HL-60 (cell line): ENCODE measurements around the gene MAP1LC3A.

Experiments used
- DNase-seq, 2 experiments: peaks; one replicate each; pipeline ENCODE4 v3.0.0-alpha.2; 2010 to 2020; ENCODE audit warnings: low read depth in 1 of 2, low spot score in 1 of 2
- H3K27ac ChIP-seq: fragments of 250-450 bp; sonication (Bioruptor Pico); replicated peaks from 2 replicates; pipeline ENCODE4 v1.5.1; 2020; ENCODE audit warnings: mild to moderate bottlenecking, moderate library complexity
- H3K27me3 ChIP-seq: fragments of 250-450 bp; sonication (Bioruptor Pico); 2 replicates; pipeline ENCODE4 v1.5.1; 2021; ENCODE audit warnings: mild to moderate bottlenecking, moderate library complexity; ENCODE audit not compliant: insufficient read depth, poor library complexity, severe bottlenecking
- H3K4me3 ChIP-seq: replicated peaks from 2 replicates; pipeline ENCODE4 v1.5.1; 2011; ENCODE audit warnings: mild to moderate bottlenecking, control low read depth, low read length; ENCODE audit not compliant: insufficient read depth
- GABPA ChIP-seq: IDR thresholded peaks from 2 replicates; pipeline ENCODE4 v1.6.1; 2012; ENCODE audit warnings: low read depth
- POLR2AphosphoS5 ChIP-seq: IDR thresholded peaks from 2 replicates; pipeline ENCODE4 v1.6.1; 2012; ENCODE audit warnings: low read depth
- REST ChIP-seq: IDR thresholded peaks from 2 replicates; pipeline ENCODE4 v1.6.1; 2012; ENCODE audit warnings: low read depth; ENCODE audit not compliant: insufficient replicate concordance
- SPI1 ChIP-seq: IDR thresholded peaks from 2 replicates; pipeline ENCODE4 v1.6.1; 2012; ENCODE audit warnings: low read depth, mild to moderate bottlenecking, borderline replicate concordance
- TF ChIP-seq, protein P1 (sequence below): IDR thresholded peaks from one replicate; pipeline ENCODE4 v1.5.1; 2011; ENCODE audit warnings: low read length, control low read depth, inconsistent platforms; ENCODE audit not compliant: insufficient read depth

Gene MAP1LC3A

DNA sequence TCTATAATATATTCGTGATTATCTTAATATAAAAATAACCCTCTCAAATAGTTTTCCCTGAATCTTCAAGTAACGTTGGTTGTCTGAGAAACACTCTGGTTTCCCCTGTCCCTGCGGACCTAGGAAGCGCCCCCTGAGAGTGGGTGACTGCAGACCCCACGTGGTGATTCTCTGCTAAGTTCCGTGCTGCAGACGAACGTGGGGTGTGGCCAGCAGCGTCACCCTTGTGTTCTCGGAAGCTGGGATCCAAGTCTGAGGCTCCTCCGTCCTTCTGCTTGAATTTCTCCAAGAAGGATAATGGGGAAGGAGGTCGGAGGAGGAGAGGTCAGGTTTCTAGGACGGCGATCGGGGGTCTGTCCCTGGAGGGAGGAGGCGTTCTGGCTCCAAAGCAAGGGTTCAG, 16.6 kb upstream of the MAP1LC3A start:
- TF ChIP-seq, protein P1, sequence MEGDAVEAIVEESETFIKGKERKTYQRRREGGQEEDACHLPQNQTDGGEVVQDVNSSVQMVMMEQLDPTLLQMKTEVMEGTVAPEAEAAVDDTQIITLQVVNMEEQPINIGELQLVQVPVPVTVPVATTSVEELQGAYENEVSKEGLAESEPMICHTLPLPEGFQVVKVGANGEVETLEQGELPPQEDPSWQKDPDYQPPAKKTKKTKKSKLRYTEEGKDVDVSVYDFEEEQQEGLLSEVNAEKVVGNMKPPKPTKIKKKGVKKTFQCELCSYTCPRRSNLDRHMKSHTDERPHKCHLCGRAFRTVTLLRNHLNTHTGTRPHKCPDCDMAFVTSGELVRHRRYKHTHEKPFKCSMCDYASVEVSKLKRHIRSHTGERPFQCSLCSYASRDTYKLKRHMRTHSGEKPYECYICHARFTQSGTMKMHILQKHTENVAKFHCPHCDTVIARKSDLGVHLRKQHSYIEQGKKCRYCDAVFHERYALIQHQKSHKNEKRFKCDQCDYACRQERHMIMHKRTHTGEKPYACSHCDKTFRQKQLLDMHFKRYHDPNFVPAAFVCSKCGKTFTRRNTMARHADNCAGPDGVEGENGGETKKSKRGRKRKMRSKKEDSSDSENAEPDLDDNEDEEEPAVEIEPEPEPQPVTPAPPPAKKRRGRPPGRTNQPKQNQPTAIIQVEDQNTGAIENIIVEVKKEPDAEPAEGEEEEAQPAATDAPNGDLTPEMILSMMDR = no peak
- no peak for TF ChIP-seq SPI1
- no peak for TF ChIP-seq GABPA
- TF ChIP-seq POLR2AphosphoS5 = no peak
- TF ChIP-seq REST = no peak
- H3K27ac ChIP-seq = no peak overlapping the region
- H3K4me3 ChIP-seq = no peak overlapping the region
- DNase-seq = no peak
- no peaks in the 10 kb centered on the region for H3K27me3 ChIP-seq

GRCh38 chr20:34542439-34542838, 16.1 kb upstream of the MAP1LC3A start:
- Histone ChIP-seq H3K27ac (no peak overlapping the region), H3K4me3 (no peak overlapping the region), H3K27me3 (no peaks in the 10 kb centered on the region)
- DNase-seq = no peak
- TF ChIP-seq SPI1 (no peak), REST (no peak), POLR2AphosphoS5 (no peak), GABPA (no peak)
- TF ChIP-seq, protein P1 = no peak

DNA sequence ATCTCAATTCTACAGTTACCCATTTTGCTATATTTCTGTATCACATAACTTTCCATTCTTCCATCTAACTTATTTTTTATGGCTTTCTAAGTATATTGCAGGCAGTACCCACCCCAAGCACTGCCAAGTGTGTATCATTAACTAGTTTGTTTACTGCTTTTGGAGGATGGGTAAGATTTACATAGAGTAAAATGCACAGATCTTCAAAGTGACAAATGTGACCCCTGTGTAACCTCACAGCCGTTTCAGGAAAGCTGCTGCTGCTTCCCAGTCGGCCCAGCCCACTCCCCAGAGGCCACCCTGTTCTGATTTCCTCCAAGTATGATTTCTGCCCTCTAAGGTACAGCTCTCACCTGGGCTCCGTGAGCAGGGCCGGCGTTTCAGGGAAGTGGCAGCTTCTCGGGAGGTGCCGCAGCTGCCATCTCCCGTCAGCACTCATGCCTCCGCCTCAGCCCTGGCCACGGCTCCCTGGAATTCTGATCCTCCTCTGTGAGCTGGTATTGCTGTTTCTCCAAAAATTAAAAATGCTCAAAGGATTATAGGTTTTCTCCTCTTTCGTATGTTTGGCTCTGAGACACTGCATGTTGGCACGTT, 15.0 kb upstream of the MAP1LC3A start:
- Histone ChIP-seq H3K4me3 (no peak overlapping the region), H3K27me3 (no peaks in the 10 kb centered on the region), H3K27ac (no peak overlapping the region)
- no peak for DNase-seq
- TF ChIP-seq, protein P1 = no peak
- TF ChIP-seq GABPA (no peak), REST (no peak), POLR2AphosphoS5 (no peak), SPI1 (no peak)
